B cell (primary cell): Measurements from ENCODE around the gene ANP32A. TPM values are rescaled to one million over a fixed set of nuclear protein-coding genes. Genes with fewer than 3 reads are reported as not detected.

Source experiments
- ATAC-seq: fragments of 200-7000 bp; cut with Tn5 transposase; one replicate; pipeline ENCODE4 v1.10.0; 2021; ENCODE audit warnings: low read depth, mild to moderate bottlenecking, moderate number of reproducible peaks, moderate library complexity
- CTCF ChIA-PET: fragments of 350-600 bp; sonication (Branson Sonifier 250); formaldehyde crosslinking; loops from one replicate; lab custom pipeline; 2021; ENCODE audit warnings: antibody characterized with exemption, inconsistent platforms; lab: Charles Lee
- POLR2A ChIA-PET: fragments of 350-600 bp; sonication (Branson Sonifier 250); formaldehyde crosslinking; loops from one replicate; lab custom pipeline; 2021; ENCODE audit warnings: antibody characterized with exemption; lab: Charles Lee
- DNase-seq: peaks from one replicate; pipeline ENCODE4 v3.0.0; 2013
- H2AFZ ChIP-seq: 2 replicates; pipeline ENCODE4 v1.6.1; 2012; ENCODE audit warnings: mild to moderate bottlenecking, low read depth, low read length; ENCODE audit not compliant: insufficient read depth, poor library complexity, severe bottlenecking
- H3K27ac ChIP-seq, 2 donors: 1 replicate in 1 of 2; 2 replicates in 1 of 2; pipeline ENCODE4 v1.5.1; 2012 to 2013; ENCODE audit warnings: low read length in 2 of 2, mild to moderate bottlenecking in 2 of 2, moderate library complexity in 1 of 2
- H3K27me3 ChIP-seq, 4 experiments: fragments of 200-600 bp in 1 of 4; sonication (generic) in 1 of 4; replicated peaks in 1 of 4; 1 replicate in 2 of 4; 2 replicates in 2 of 4; pipeline versions ENCODE4 v1.6.1 to v1.7.0; 2013 to 2016; ENCODE audit warnings: low read length in 3 of 4, mild to moderate bottlenecking in 2 of 4, mixed read lengths in 1 of 4, moderate library complexity in 1 of 4; ENCODE audit not compliant: insufficient read depth in 4 of 4, control insufficient read depth in 3 of 4; ENCODE audit errors: control extremely low read depth in 1 of 4
- H3K36me3 ChIP-seq, 2 experiments: replicated peaks in 1 of 2; 1 replicate in 1 of 2; 2 replicates in 1 of 2; pipeline versions ENCODE4 v1.6.1 to v1.7.1; 2013; ENCODE audit warnings: low read length in 1 of 2; ENCODE audit not compliant: insufficient read depth in 2 of 2, control insufficient read depth in 1 of 2; ENCODE audit errors: control extremely low read depth in 1 of 2, extremely low read depth in 1 of 2
- H3K4me1 ChIP-seq, 2 donors: fragments of 200-600 bp in 1 of 2; sonication (generic) in 1 of 2; 1 replicate in 1 of 2; 2 replicates in 1 of 2; pipeline versions ENCODE4 v1.5.1 to v1.6.1; 2013 to 2017; ENCODE audit warnings: low read length in 2 of 2; ENCODE audit not compliant: control insufficient read depth in 2 of 2, insufficient read depth in 2 of 2
- H3K4me2 ChIP-seq: replicated peaks from 2 replicates; pipeline ENCODE3; 2012; ENCODE audit warnings: mild to moderate bottlenecking, low read depth, low read length; ENCODE audit not compliant: poor library complexity, severe bottlenecking
- H3K4me3 ChIP-seq, 5 experiments: fragments of 200-600 bp in 1 of 5; sonication (generic) in 1 of 5; 1 replicate in 3 of 5; 2 replicates in 2 of 5; pipeline versions ENCODE4 v1.5.1 to v1.7.0; 2011 to 2016; ENCODE audit warnings: low read length in 4 of 5, mild to moderate bottlenecking in 4 of 5, low read depth in 2 of 5, control low read depth in 1 of 5, moderate library complexity in 1 of 5; ENCODE audit not compliant: insufficient read depth in 1 of 5; ENCODE audit errors: control extremely low read depth in 1 of 5, extremely low read depth in 1 of 5
- H3K79me2 ChIP-seq: fragments of 200-600 bp; sonication (generic); one replicate; pipeline ENCODE4 v1.6.0; 2016; ENCODE audit warnings: low read length; ENCODE audit not compliant: control insufficient read depth, insufficient read depth
- H3K9ac ChIP-seq: fragments of 200-600 bp; sonication (generic); 2 replicates; pipeline ENCODE4 v1.6.1; 2017; ENCODE audit warnings: mild to moderate bottlenecking, low read length, moderate library complexity
- H3K9me3 ChIP-seq, 3 donors: one replicate each; pipeline versions ENCODE4 v1.6.1 to v1.7.1; 2013; ENCODE audit warnings: low read length in 2 of 3; ENCODE audit not compliant: control insufficient read depth in 2 of 3, insufficient read depth in 1 of 3; ENCODE audit errors: control extremely low read depth in 1 of 3
- H4K20me1 ChIP-seq: 2 replicates; pipeline ENCODE4 v1.6.0; 2012; ENCODE audit warnings: mild to moderate bottlenecking, low read length; ENCODE audit not compliant: insufficient read depth, control insufficient read depth, poor library complexity, severe bottlenecking
- H3K27ac Mint-ChIP-seq: one replicate; pipeline ENCODE4 v1.8.0; 2021; ENCODE audit warnings: mixed read lengths
- H3K27me3 Mint-ChIP-seq: one replicate; pipeline ENCODE4 v1.8.0; 2021; ENCODE audit warnings: mixed read lengths
- H3K4me1 Mint-ChIP-seq: one replicate; pipeline ENCODE4 v1.8.0; 2021; ENCODE audit warnings: mixed read lengths
- H3K4me3 Mint-ChIP-seq: one replicate; pipeline ENCODE4 v1.8.0; 2021; ENCODE audit warnings: mixed read lengths
- H3K9me3 Mint-ChIP-seq: one replicate; pipeline ENCODE4 v1.8.0; 2022; ENCODE audit warnings: mixed read lengths; ENCODE audit not compliant: insufficient read depth
- CTCF ChIP-seq: fragments of 200-600 bp; IDR thresholded peaks from one replicate; pipeline ENCODE4 v1.8.0; 2022; ENCODE audit warnings: antibody characterized with exemption, mild to moderate bottlenecking
- EZH2 ChIP-seq: IDR thresholded peaks from 2 replicates; pipeline ENCODE4 v1.6.1; 2012; ENCODE audit warnings: borderline replicate concordance, low read depth, mild to moderate bottlenecking, moderate library complexity, low read length; ENCODE audit not compliant: insufficient read depth, poor library complexity, severe bottlenecking
- WGBS: methylation state at CpG from one replicate; pipeline ENCODE4 v1.1.5; 2013; ENCODE audit warnings: missing lambda C conversion rate; ENCODE audit not compliant: insufficient coverage; 5-methylcytosine and 5-hydroxymethylcytosine counted together
- intact Hi-C: fragments of 100-400 bp; cut with micrococcal nuclease; formaldehyde crosslinking; loops from one replicate; pipeline ENCODE4 v1.10.0; 2022
- polyA plus RNA-seq: library from polyadenylated mRNA; depleted of rRNA; stranded (reverse); fragments of >200 nt; gene quantifications from 2 replicates; pipeline ENCODE4 v1.2.3, GENCODE V29; 2012
- total RNA-seq, 2 donors: library from RNA; stranded (reverse); fragments of 120-200 nt in 1 of 2; gene quantifications; 1 replicate in 1 of 2; 2 replicates in 1 of 2; pipeline versions ENCODE4 v1.2.3 to v1.2.4, GENCODE V29; 2013 to 2022

The ANP32A gene
- total and polyA plus RNA-seq, 2 donors (not counting 1 experiment from before 2014, with no cell fraction given), result 26.4 to 163 TPM

DNA sequence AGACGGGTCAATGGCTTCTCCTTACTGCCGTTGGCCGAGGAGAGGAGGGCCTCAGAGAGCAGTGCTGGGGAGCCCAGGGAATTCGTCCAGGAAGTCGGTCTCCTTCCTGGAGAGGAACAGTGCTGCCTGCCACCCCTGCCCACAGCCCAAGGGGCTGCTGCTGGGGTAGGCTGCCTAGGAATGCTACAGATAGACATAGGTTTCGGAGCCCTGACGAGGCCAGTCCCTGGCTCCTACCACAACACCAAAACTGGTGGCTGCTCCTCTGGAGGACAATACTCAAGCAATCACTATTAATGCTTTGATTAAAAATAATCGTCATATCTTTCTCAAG lies 30.5 kb downstream of the ANP32A start:
- Mint-ChIP-seq H3K27me3 (no peaks in the 10 kb centered on the region), H3K4me1 (peaks cover 72% of the 10 kb centered on the region), H3K4me3 (no peak overlapping the region), H3K9me3 (no peaks in the 10 kb centered on the region), H3K27ac (peak overlapping the region; percentile 85)
- H3K27me3 ChIP-seq, result no peaks in the 10 kb centered on the region
- no peak for DNase-seq
- H3K4me1 ChIP-seq, result peaks cover 69 to 75% of the 10 kb centered on the region in 2 donors
- peaks cover 96% of the 10 kb centered on the region for H3K79me2 ChIP-seq
- peak overlapping the region; percentile 56 for H3K4me2 ChIP-seq
- H3K4me3 ChIP-seq, result no peak overlapping the region
- peaks cover 5 to 41% of the 10 kb centered on the region in 2 experiments for H3K36me3 ChIP-seq
- intact Hi-C loops, result no loop called here
- 50% methylated on average over 7 of the region's 8 CpGs for WGBS
- no peak for ATAC-seq
- H3K9me3 ChIP-seq, result no peaks in the 10 kb centered on the region
- no peak for TF ChIP-seq EZH2
- TF ChIP-seq CTCF, result no peak
- H3K27ac ChIP-seq, result peak overlapping the region in 1 of 2 donors; percentile 91
- POLR2A ChIA-PET, result no interaction called here
- CTCF ChIA-PET, result interaction anchor here (2.2 kb wide), 1 partner anchor 39 kb away, joined by 10 read pairs; no protein-coding TSS in a partner anchor
- no peak overlapping the region for H3K9ac ChIP-seq
- H4K20me1 ChIP-seq, result peaks cover 94% of the 10 kb centered on the region
- H2AFZ ChIP-seq, result no peak overlapping the region

- Mint-ChIP-seq H3K4me3 (no peak overlapping the region), H3K27me3 (no peaks in the 10 kb centered on the region), H3K9me3 (no peaks in the 10 kb centered on the region), H3K27ac (peak overlapping the region; percentile 85), H3K4me1 (peaks cover 67% of the 10 kb centered on the region)
- H4K20me1 ChIP-seq, result peaks cover 99% of the 10 kb centered on the region
- H3K27ac ChIP-seq, result peak overlapping the region in 1 of 2 donors; percentile 91
- DNase-seq (no peak), ATAC-seq (no peak)
- CTCF ChIA-PET, result interaction anchor here (2.2 kb wide), 1 partner anchor 39 kb away, joined by 10 read pairs; no protein-coding TSS in a partner anchor
- no peak overlapping the region for H3K9ac ChIP-seq
- peaks cover 64 to 70% of the 10 kb centered on the region in 2 donors for H3K4me1 ChIP-seq
- intact Hi-C loops, result no loop called here
- H3K9me3 ChIP-seq, result no peaks in the 10 kb centered on the region
- peaks cover 8 to 46% of the 10 kb centered on the region in 2 experiments for H3K36me3 ChIP-seq
- POLR2A ChIA-PET, result no interaction called here
- H2AFZ ChIP-seq, result no peak overlapping the region
- WGBS, result 53% methylated on average over 5 of the region's 7 CpGs
- TF ChIP-seq EZH2 (no peak), CTCF (no peak)
- no peaks in the 10 kb centered on the region for H3K27me3 ChIP-seq
- peak overlapping the region; percentile 56 for H3K4me2 ChIP-seq
- peaks cover 92% of the 10 kb centered on the region for H3K79me2 ChIP-seq
- no peak overlapping the region for H3K4me3 ChIP-seq
Observed at GRCh38 chr15:68789534-68790241, 31.0 kb downstream of the ANP32A start.
